SK-N-MC (cell line): ENCODE measurements around the gene INF2.
"Not testable (repeated sequence)": the region's sequence is repeated elsewhere in the genome, so short reads cannot be mapped to it uniquely, and the experiment has no call there.

Source experiments
- DNase-seq: peaks from one replicate; pipeline ENCODE4 v3.0.0-alpha.2; 2011; ENCODE audit warnings: low read depth, low spot score
- H3K27ac ChIP-seq: fragments of 200-600 bp; sonication (generic); 2 replicates; pipeline ENCODE4 v1.5.1; 2016; ENCODE audit warnings: mixed run types
- H3K36me3 ChIP-seq: fragments of 200-600 bp; sonication (generic); 2 replicates; pipeline ENCODE4 v1.6.1; 2017; ENCODE audit warnings: antibody characterized with exemption, low read length, mixed read lengths; ENCODE audit not compliant: insufficient read depth
- H3K4me3 ChIP-seq: fragments of 200-600 bp; sonication (generic); 2 replicates; pipeline ENCODE4 v1.5.1; 2016
- H3K9ac ChIP-seq: fragments of 200-600 bp; sonication (generic); 2 replicates; pipeline ENCODE4 v1.8.0; 2017; ENCODE audit warnings: mixed run types, mixed read lengths; ENCODE audit not compliant: insufficient read length
- H3K9me3 ChIP-seq: fragments of 200-600 bp; sonication (generic); 2 replicates; pipeline ENCODE4 v1.6.1; 2017; ENCODE audit warnings: low read depth, mild to moderate bottlenecking, antibody characterized with exemption, low read length, moderate library complexity, mixed read lengths
- EZH2 ChIP-seq: fragments of 200-600 bp; sonication (generic); IDR thresholded peaks from one replicate; pipeline ENCODE4 v1.6.1; 2017; ENCODE audit warnings: antibody characterized with exemption
- FOXP2 ChIP-seq: optimal IDR thresholded peaks from 2 replicates; pipeline ENCODE3; 2011; ENCODE audit warnings: mild to moderate bottlenecking, moderate library complexity; ENCODE audit not compliant: insufficient read depth; ENCODE audit errors: extremely low read length, control extremely low read depth
- POLR2AphosphoS5 ChIP-seq: IDR thresholded peaks from 2 replicates; pipeline ENCODE4 v1.6.1; 2012; ENCODE audit warnings: mild to moderate bottlenecking, low read depth, low read length, borderline replicate concordance

Gene INF2

GRCh38 chr14:104647467-104648043, 41.9 kb upstream of the INF2 start:
- DNase-seq: no peak
- no peaks in the 10 kb centered on the region for H3K9me3 ChIP-seq
- TF ChIP-seq EZH2 (no peak), POLR2AphosphoS5 (no peak), FOXP2 (no peak)
- no peak overlapping the region for H3K4me3 ChIP-seq
- no peak overlapping the region for H3K9ac ChIP-seq
- H3K36me3 ChIP-seq: no peaks in the 10 kb centered on the region
- no peak overlapping the region for H3K27ac ChIP-seq

GRCh38 chr14:104650057-104650980, 39.1 kb upstream of the INF2 start:
- DNase-seq: no peak
- TF ChIP-seq FOXP2 (no peak), EZH2 (no peak), POLR2AphosphoS5 (no peak)
- Histone ChIP-seq H3K4me3 (peak overlapping the region; percentile 68), H3K36me3 (no peaks in the 10 kb centered on the region), H3K9ac (no peak overlapping the region), H3K27ac (no peak overlapping the region), H3K9me3 (no peaks in the 10 kb centered on the region)

GRCh38 chr14:104650981-104651875, 38.2 kb upstream of the INF2 start:
- TF ChIP-seq EZH2 (no peak), FOXP2 (no peak), POLR2AphosphoS5 (no peak)
- Histone ChIP-seq H3K27ac (no peak overlapping the region), H3K9ac (no peak overlapping the region), H3K4me3 (no peak overlapping the region), H3K36me3 (no peaks in the 10 kb centered on the region), H3K9me3 (no peaks in the 10 kb centered on the region)
- no peak for DNase-seq

GRCh38 chr14:104651876-104652260, 37.5 kb upstream of the INF2 start:
- H3K27ac ChIP-seq: no peak overlapping the region
- no peak overlapping the region for H3K9ac ChIP-seq
- H3K9me3 ChIP-seq: no peaks in the 10 kb centered on the region
- H3K36me3 ChIP-seq: no peaks in the 10 kb centered on the region
- no peak overlapping the region for H3K4me3 ChIP-seq
- DNase-seq: no peak
- TF ChIP-seq EZH2 (no peak), FOXP2 (no peak), POLR2AphosphoS5 (no peak)

GRCh38 chr14:104652386-104652785, 37.0 kb upstream of the INF2 start:
- Histone ChIP-seq H3K4me3 (no peak overlapping the region), H3K9me3 (no peaks in the 10 kb centered on the region), H3K9ac (no peak overlapping the region), H3K36me3 (no peaks in the 10 kb centered on the region), H3K27ac (no peak overlapping the region)
- no peak for DNase-seq
- no peak for TF ChIP-seq EZH2
- no peak for TF ChIP-seq POLR2AphosphoS5
- TF ChIP-seq FOXP2: no peak

- H3K9ac ChIP-seq, DNase-seq, H3K4me3 ChIP-seq, H3K27ac ChIP-seq, H3K36me3 ChIP-seq, H3K9me3 ChIP-seq: not testable (repeated sequence)
Measured at GRCh38 chr14:104653130-104653920, 36.1 kb upstream of the INF2 start.

- DNase-seq: no peak
- Histone ChIP-seq H3K27ac (no peak overlapping the region), H3K9ac (no peak overlapping the region), H3K36me3 (no peaks in the 10 kb centered on the region), H3K4me3 (no peak overlapping the region), H3K9me3 (no peaks in the 10 kb centered on the region)
- TF ChIP-seq EZH2 (no peak), POLR2AphosphoS5 (no peak), FOXP2 (no peak)
Measured at GRCh38 chr14:104654119-104654518, 35.3 kb upstream of the INF2 start.

GRCh38 chr14:104655128-104655848, 34.1 kb upstream of the INF2 start:
- no peaks in the 10 kb centered on the region for H3K9me3 ChIP-seq
- DNase-seq: no peak
- H3K9ac ChIP-seq: no peak overlapping the region
- H3K36me3 ChIP-seq: no peaks in the 10 kb centered on the region
- no peak for TF ChIP-seq POLR2AphosphoS5
- TF ChIP-seq FOXP2: no peak
- TF ChIP-seq EZH2: no peak
- H3K27ac ChIP-seq: no peak overlapping the region
- H3K4me3 ChIP-seq: no peak overlapping the region
